ENCODE data around the gene KBTBD8. TPM values are rescaled to one million over a fixed set of nuclear protein-coding genes. Genes with fewer than 3 reads are reported as not detected.

KBTBD8 gene
- total RNA-seq, 6 experiments from 2014 or later, result 0.50 to 2.2 (median 1.2) TPM

- intact Hi-C loops (cut with DNase I), result no loop called here
- no peaks in the 10 kb centered on the region for H3K9me3 ChIP-seq
- WGBS (ENCODE audit: insufficient coverage, low coverage, low lambda C conversion rate, missing lambda C conversion rate), result 38% methylated on average over 2 of the region's 2 CpGs
- TF ChIP-seq POLR2A (IDR thresholded peaks at IDR 0.05), result no peak
- no peak for TF ChIP-seq CTCF (IDR thresholded peaks at IDR 0.05)
- H3K4me3 ChIP-seq, result no peak overlapping the region
- ATAC-seq (no peak), DNase-seq (no peak)
- no peaks in the 10 kb centered on the region for H3K27me3 ChIP-seq
- no peaks in the 10 kb centered on the region for H3K4me1 ChIP-seq
- H3K27ac ChIP-seq, result no peak overlapping the region
- no peaks in the 10 kb centered on the region for H3K36me3 ChIP-seq
These were observed 61.3 kb downstream of the KBTBD8 start for GRCh38 chr3:67059443-67059842.
